ENCODE results near the gene AP3M1. TPM values are rescaled to one million over a fixed set of nuclear protein-coding genes. Genes with fewer than 3 reads are reported as not detected.

Gene AP3M1
- total RNA-seq, 2 experiments from 2014 or later = 46.6 to 50.6 TPM

DNA sequence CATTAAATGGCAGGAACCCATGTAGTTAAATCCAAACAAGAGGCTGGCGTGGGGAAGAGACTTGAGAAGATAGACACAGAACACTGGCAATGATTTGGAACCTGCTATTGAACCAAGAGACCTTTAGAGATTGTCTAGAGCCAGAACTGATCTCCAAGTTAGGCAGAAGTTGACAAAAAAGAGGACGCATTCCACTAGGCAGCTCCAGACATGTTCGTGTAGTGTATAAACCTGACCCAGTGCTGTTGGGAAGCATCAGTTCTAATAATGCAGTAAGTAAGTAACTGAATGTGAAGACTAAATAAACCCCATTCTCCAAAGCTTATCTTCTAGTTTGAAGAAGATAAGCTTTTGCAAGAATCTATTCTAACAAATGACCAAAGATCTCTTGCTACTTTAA, 50.8 kb downstream of the AP3M1 start:
- CTCF ChIA-PET = interaction anchor here (1.1 to 2.1 kb wide), 5 partner anchors 112 to 213 kb away, joined by 3 to 7 read pairs (median 3); no protein-coding TSS in a partner anchor
- H3K27me3 Mint-ChIP-seq = no peaks in the 10 kb centered on the region
- no peak for DNase-seq
- no peak overlapping the region for H3K27ac Mint-ChIP-seq
- peaks cover 23% of the 10 kb centered on the region for H3K36me3 Mint-ChIP-seq
- peaks cover 3% of the 10 kb centered on the region for H3K4me1 Mint-ChIP-seq
- H3K9me3 Mint-ChIP-seq (ENCODE audit: low read depth) = no peaks in the 10 kb centered on the region
- H3K4me3 Mint-ChIP-seq = no peak overlapping the region
- no peak for ATAC-seq

DNA sequence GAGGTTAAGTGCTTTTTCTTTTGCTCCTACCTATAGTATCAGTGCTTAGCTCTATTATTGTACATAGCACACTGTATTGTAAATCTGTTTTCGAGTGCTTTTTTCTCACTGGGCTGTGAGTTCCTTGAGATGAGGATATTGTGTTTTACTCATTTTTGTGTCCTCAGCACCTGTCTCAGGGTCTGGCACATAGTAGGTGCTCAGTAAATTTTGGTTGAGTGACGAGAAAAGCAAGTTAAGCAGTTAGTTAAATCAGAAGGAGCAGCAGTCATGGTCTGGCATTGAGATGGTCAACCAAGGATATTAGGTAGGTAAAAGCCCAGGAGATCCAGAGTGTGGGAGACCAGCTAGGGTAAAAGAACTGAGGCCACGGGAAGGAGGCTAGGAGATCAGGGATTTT, 51.2 kb downstream of the AP3M1 start:
- Mint-ChIP-seq H3K4me3 (no peak overlapping the region), H3K36me3 (peaks cover 24% of the 10 kb centered on the region), H3K27ac (no peak overlapping the region), H3K9me3 (ENCODE audit: low read depth) (no peaks in the 10 kb centered on the region), H3K27me3 (no peaks in the 10 kb centered on the region), H3K4me1 (peaks cover 3% of the 10 kb centered on the region)
- DNase-seq (no peak), ATAC-seq (no peak)
- CTCF ChIA-PET = interaction anchor here (1.1 to 2.1 kb wide), 4 partner anchors 158 to 213 kb away, joined by 3 to 7 read pairs (median 4); no protein-coding TSS in a partner anchor

DNA sequence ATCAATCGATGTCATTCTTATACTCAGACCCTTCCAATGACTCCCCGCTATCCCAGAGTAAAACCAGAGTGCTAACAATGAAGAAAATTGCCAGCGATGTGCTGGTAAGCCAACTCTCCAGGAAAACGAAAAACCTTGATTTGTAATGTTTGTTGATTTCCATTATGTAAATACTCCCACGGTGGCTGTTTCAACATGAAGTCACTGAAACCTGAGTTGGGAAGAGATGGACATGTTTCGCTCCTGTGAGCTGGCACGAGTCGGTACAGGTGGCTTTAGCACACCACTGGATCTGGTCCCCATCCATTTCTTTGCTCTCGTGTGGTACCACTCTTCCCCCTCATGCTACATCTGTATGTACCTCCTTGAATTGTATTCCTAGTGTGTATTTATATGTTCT, 52.9 kb downstream of the AP3M1 start:
- Mint-ChIP-seq H3K27ac (no peak overlapping the region), H3K36me3 (peaks cover 24% of the 10 kb centered on the region), H3K27me3 (no peaks in the 10 kb centered on the region), H3K4me1 (peaks cover 3% of the 10 kb centered on the region), H3K9me3 (ENCODE audit: low read depth) (no peaks in the 10 kb centered on the region), H3K4me3 (no peak overlapping the region)
- DNase-seq = no peak
- ATAC-seq = no peak
- CTCF ChIA-PET = no interaction called here

DNA sequence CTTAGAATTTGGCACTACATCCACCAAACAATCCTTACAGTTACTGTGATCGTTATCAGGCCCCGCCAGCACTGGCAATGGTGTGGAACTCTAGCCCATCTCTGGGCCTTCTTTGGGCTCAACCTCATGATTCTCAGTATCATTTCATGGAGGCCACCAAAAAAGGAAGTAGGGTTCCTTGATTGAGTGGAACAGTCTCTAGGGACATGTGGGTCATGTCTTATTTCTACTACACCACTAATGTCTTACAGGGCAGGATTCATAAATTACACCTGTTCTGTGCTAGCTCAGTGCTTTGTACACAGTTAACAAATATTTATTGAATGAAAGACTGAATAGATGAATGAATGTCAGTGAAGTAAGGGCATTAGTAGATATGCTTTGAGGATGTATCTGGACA, 53.9 kb downstream of the AP3M1 start:
- no peaks in the 10 kb centered on the region for H3K27me3 Mint-ChIP-seq

DNA sequence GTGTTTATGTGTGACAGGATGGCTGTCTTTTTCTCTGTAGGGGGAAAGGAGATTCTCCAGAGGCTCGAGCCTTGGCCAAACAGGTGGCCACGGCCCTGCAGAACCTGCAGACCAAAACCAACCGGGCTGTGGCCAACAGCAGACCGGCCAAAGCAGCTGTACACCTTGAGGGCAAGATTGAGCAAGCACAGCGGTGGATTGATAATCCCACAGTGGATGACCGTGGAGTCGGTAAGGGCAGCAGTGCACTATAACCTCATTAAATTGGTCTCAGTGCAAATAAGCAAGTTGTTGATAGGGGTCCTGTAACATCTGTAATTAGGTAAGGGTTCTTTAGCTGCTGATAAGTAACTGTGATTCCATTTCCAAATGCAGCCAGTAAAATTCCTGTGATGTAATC, 56.4 kb downstream of the AP3M1 start:
- peaks cover 2% of the 10 kb centered on the region for H3K4me1 Mint-ChIP-seq
- DNase-seq = no peak
- CTCF ChIA-PET = interaction anchor here (1.3 to 4.5 kb wide), 2 partner anchors 9 to 14 kb away, joined by 8 to 18 read pairs; no protein-coding TSS in a partner anchor
- no peaks in the 10 kb centered on the region for H3K27me3 Mint-ChIP-seq
- H3K9me3 Mint-ChIP-seq (ENCODE audit: low read depth) = no peaks in the 10 kb centered on the region
- H3K27ac Mint-ChIP-seq = no peak overlapping the region
- peaks cover 28% of the 10 kb centered on the region for H3K36me3 Mint-ChIP-seq
- H3K4me3 Mint-ChIP-seq = no peak overlapping the region
- no peak for ATAC-seq

More for the DNA sequence above, 53.9 kb downstream of the AP3M1 start:
- no peak overlapping the region for H3K4me3 Mint-ChIP-seq
- H3K4me1 Mint-ChIP-seq = peaks cover 3% of the 10 kb centered on the region
- no peak overlapping the region for H3K27ac Mint-ChIP-seq
- H3K36me3 Mint-ChIP-seq = peaks cover 25% of the 10 kb centered on the region
- no peaks in the 10 kb centered on the region for H3K9me3 Mint-ChIP-seq (ENCODE audit: low read depth)
- no peak for ATAC-seq
- CTCF ChIA-PET = interaction anchor here (1.7 kb wide), 1 partner anchor 16 kb away, joined by 3 read pairs; no protein-coding TSS in a partner anchor
- no peak for DNase-seq

DNA sequence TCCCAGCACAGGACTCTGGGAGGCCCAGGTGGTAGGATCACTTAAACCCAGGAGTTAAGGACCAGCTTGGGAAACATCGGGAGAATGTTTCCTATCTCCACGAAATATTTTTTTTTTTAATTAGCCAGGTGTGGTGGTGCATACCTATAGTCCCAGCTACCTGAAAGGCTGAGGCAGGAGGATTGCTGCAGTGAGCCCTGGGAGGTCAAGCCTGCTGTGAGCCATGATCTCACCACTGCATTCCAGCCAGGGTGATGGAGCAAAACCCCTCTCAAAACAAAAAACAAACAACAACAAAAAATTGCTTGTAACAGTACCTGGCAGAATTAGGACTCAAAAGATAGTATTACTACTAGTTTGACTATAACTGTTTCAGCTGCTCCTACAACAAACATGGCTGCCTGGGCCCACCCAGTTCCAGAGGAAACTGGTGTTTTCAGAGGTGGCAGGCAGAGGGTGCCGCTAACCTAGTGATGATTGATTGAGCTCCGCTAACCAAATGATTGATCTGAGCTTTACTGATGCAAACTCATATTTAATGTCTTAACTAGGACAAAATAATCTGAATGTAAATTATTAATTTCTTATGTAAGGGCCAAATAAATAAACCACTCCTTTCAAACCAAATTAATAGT, 57.0 kb downstream of the AP3M1 start:
- CTCF ChIA-PET = interaction anchor here (1.3 to 4.5 kb wide), 2 partner anchors 9 to 13 kb away, joined by 8 to 18 read pairs; no protein-coding TSS in a partner anchor
- H3K4me3 Mint-ChIP-seq = no peak overlapping the region
- no peak for ATAC-seq
- peaks cover 28% of the 10 kb centered on the region for H3K36me3 Mint-ChIP-seq
- no peak overlapping the region for H3K27ac Mint-ChIP-seq
- H3K27me3 Mint-ChIP-seq = no peaks in the 10 kb centered on the region
- no peaks in the 10 kb centered on the region for H3K4me1 Mint-ChIP-seq
- no peak for DNase-seq
- H3K9me3 Mint-ChIP-seq (ENCODE audit: low read depth) = no peaks in the 10 kb centered on the region

DNA sequence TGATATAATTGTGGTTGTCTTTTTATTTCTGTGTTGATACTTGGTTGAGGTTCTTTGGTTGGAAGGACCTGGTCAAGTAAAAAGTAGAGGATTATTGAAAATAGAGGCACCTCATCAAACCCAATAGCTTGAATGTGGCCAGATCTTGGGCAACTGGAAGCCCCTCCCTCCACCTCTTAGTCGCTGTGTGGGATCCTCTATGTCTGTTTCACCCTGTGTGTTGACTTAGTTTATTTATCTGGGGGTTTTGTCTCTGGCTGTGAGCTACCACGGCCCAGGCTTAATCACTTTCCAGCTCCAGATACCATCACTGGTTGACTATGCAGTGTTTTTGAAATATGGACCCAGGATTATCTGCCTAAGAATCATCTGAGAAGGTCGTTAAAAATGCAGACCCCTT, 58.3 kb downstream of the AP3M1 start:
- Mint-ChIP-seq H3K36me3 (peaks cover 19% of the 10 kb centered on the region), H3K9me3 (ENCODE audit: low read depth) (no peaks in the 10 kb centered on the region), H3K4me1 (no peaks in the 10 kb centered on the region), H3K27me3 (no peaks in the 10 kb centered on the region), H3K27ac (no peak overlapping the region), H3K4me3 (no peak overlapping the region)
- CTCF ChIA-PET = interaction anchor here (4.5 kb wide), 1 partner anchor 12 kb away, joined by 18 read pairs; no protein-coding TSS in a partner anchor
- DNase-seq (no peak), ATAC-seq (no peak)

DNA sequence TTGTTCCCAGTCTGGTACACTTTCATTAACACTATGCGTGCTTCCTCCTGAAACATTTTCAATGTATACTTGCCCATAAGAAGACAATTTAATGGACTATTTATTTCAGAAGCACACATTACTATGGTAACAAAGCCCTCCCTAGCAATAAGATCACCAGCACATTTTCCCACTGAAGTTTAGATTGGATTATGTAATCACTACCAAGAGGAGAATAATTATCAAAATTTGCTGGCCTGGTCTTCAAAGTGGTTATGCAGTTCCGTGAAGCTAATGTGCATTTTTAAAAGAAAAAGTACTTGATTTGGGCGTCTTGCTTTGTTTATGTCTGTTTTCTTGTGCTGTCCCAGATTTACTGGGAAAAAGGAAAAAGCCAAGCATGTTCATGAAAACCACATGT, 61.9 kb downstream of the AP3M1 start:
- H3K4me1 Mint-ChIP-seq = peaks cover 15% of the 10 kb centered on the region
- no peak overlapping the region for H3K27ac Mint-ChIP-seq
- DNase-seq (no peak), ATAC-seq (no peak)
- H3K27me3 Mint-ChIP-seq = no peaks in the 10 kb centered on the region
- no peak overlapping the region for H3K4me3 Mint-ChIP-seq
- H3K9me3 Mint-ChIP-seq (ENCODE audit: low read depth) = no peaks in the 10 kb centered on the region
- peaks cover 15% of the 10 kb centered on the region for H3K36me3 Mint-ChIP-seq
- CTCF ChIA-PET = interaction anchor here (2.1 kb wide), 1 partner anchor 15 kb away, joined by 11 read pairs; no protein-coding TSS in a partner anchor

DNA sequence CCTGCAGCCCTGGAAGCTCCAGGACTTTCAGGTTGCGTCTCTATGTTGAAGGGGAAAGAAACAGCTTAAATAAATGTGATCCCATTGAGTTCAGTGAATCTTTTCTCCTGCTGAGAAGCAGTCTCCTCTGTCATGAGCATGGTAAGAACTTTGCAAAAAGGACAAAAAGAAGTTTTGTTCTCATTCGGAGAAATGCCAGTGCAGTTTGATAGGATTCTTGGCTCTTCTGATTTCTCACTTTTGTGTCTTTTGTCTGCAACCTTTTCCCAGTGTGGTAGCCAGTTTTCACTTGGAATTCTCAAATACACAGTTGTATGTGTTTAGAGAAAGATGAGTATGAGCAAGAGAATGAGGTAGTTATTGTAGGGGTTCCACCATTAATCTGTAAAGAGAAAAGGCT, 64.3 kb downstream of the AP3M1 start:
- H3K27ac Mint-ChIP-seq = no peak overlapping the region
- H3K4me3 Mint-ChIP-seq = no peak overlapping the region
- H3K4me1 Mint-ChIP-seq = peaks cover 18% of the 10 kb centered on the region
- DNase-seq (no peak), ATAC-seq (no peak)
- no peaks in the 10 kb centered on the region for H3K9me3 Mint-ChIP-seq (ENCODE audit: low read depth)
- H3K27me3 Mint-ChIP-seq = no peaks in the 10 kb centered on the region
- CTCF ChIA-PET = no interaction called here
- H3K36me3 Mint-ChIP-seq = peaks cover 13% of the 10 kb centered on the region

DNA sequence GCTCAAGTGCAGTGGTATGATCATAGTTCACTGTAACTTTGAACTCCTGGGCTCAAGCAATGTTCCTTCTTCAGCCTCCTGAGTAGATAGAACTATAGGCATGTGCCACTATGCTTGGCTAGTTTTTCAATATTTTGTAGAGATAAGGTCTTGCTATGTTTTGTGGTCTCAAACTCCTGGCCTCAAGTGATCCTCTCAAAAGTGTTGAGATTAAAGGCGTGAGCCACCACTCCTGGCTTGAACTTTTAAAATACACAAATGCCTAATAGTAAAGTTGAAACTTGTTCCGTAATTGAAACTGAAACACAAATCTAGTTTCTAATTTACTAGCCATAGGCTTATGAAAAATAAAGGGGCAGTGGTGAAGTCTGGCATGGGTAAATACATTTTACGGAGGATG, 65.7 kb downstream of the AP3M1 start:
- DNase-seq (peak; percentile 50), ATAC-seq (peak; percentile 85)
- Mint-ChIP-seq H3K9me3 (ENCODE audit: low read depth) (no peaks in the 10 kb centered on the region), H3K27me3 (no peaks in the 10 kb centered on the region), H3K27ac (peak overlapping the region; percentile 89), H3K4me1 (peaks cover 29% of the 10 kb centered on the region), H3K36me3 (peaks cover 9% of the 10 kb centered on the region), H3K4me3 (peak overlapping the region; percentile 46)
- CTCF ChIA-PET = no interaction called here

DNA sequence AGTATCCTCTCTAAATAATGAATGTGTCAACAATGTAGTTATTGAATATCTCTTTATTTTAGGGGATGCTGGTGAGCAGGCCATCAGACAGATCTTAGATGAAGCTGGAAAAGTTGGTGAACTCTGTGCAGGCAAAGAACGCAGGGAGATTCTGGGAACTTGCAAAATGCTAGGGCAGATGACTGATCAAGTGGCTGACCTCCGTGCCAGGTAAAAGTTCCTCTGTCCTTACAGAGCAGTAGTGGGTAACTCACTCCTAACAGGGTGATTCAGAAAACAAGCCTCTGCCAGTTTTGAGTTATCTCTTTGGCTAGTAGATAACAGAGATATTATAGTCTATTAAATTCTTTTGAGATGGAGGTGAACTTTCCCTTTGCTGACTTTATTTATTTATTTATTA, 67.3 kb downstream of the AP3M1 start:
- ATAC-seq = no peak
- Mint-ChIP-seq H3K4me3 (no peak overlapping the region), H3K27ac (no peak overlapping the region), H3K36me3 (peaks cover 11% of the 10 kb centered on the region), H3K27me3 (no peaks in the 10 kb centered on the region), H3K4me1 (peaks cover 44% of the 10 kb centered on the region), H3K9me3 (ENCODE audit: low read depth) (no peaks in the 10 kb centered on the region)
- DNase-seq = no peak
- CTCF ChIA-PET = interaction anchor here (0.9 to 2.0 kb wide), 5 partner anchors 9 to 204 kb away, joined by 3 to 7 read pairs (median 4); no protein-coding TSS in a partner anchor

DNA sequence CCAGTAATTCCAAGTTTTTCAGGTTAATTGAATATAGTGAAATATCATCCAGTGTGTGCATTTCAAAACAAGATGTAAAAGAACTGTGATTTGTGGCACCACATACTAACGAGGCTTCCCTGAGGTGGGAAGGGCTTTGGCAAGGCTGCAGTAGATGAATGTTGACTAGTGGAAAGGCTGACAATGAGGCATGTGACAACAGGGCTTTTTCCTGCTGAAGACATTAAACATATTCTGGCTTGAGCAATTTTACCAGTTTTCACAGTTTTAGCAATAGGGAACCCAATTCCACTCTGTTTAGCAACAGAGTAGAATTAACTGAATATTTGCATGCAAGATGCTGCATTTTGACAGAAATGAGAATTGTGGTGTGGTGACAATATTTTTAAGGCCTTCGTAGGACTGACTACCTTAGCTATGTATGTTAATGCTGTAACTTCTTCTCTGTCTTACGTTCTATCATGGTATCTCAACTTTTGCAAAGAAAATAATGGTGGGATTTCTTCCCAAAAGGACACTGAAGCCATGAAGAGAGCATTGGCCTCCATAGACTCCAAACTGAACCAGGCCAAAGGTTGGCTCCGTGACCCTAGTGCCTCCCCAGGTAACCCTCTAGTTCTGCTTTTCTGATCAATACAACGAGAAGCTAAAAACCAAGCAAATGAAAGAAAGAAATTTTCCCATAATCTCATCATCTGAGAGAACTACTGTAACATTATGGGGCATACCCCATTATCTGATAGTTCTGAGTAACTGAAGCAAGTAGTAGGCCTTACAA, 68.5 kb downstream of the AP3M1 start:
- ATAC-seq (no peak), DNase-seq (no peak)
- Mint-ChIP-seq H3K36me3 (peaks cover 17% of the 10 kb centered on the region), H3K4me3 (no peak overlapping the region), H3K27ac (no peak overlapping the region), H3K9me3 (ENCODE audit: low read depth) (no peaks in the 10 kb centered on the region), H3K27me3 (no peaks in the 10 kb centered on the region), H3K4me1 (peaks cover 53% of the 10 kb centered on the region)
- CTCF ChIA-PET = interaction anchor here (0.6 to 4.6 kb wide), 22 partner anchors 8 to 202 kb away, joined by 3 to 42 read pairs (median 6); no protein-coding TSS in a partner anchor

DNA sequence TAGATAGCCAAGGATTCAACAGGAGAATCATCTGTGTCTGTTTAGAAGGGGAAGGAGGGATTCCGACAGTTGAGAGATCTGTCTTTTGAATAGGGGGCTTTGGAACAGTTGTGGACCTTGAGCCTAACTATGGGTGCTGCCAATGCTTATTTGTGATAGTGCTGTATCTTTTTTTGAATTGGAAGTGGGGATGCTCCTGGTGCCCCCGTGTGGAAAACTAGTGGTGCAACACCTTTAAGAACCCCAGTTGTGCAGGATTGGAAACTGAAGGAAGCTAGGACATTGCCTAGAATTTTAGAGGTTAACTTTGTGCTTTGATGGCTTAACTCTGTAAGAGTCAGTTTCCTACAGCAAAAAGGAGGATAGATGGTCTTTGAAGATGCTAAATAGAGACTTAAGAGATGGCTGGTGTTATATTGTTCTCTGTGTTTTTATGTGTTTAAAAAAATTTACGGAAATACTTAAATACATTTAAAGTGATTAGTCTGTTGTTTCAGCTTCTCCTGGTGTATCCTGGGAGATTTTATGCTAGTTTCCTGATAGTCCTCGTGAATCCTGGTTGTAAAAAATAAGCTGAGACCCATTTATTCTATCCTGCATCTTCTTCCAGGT, 69.3 kb downstream of the AP3M1 start:
- DNase-seq (peak; percentile 58), ATAC-seq (peak; percentile 34)
- Mint-ChIP-seq H3K9me3 (ENCODE audit: low read depth) (no peaks in the 10 kb centered on the region), H3K36me3 (peaks cover 15% of the 10 kb centered on the region), H3K4me1 (peaks cover 53% of the 10 kb centered on the region), H3K27me3 (no peaks in the 10 kb centered on the region), H3K27ac (no peak overlapping the region), H3K4me3 (no peak overlapping the region)
- CTCF ChIA-PET = interaction anchor here (0.6 to 4.6 kb wide), 23 partner anchors 11 to 201 kb away, joined by 3 to 42 read pairs (median 4); no protein-coding TSS in a partner anchor
